ENCODE results near the gene CORIN.

The CORIN gene

DNA sequence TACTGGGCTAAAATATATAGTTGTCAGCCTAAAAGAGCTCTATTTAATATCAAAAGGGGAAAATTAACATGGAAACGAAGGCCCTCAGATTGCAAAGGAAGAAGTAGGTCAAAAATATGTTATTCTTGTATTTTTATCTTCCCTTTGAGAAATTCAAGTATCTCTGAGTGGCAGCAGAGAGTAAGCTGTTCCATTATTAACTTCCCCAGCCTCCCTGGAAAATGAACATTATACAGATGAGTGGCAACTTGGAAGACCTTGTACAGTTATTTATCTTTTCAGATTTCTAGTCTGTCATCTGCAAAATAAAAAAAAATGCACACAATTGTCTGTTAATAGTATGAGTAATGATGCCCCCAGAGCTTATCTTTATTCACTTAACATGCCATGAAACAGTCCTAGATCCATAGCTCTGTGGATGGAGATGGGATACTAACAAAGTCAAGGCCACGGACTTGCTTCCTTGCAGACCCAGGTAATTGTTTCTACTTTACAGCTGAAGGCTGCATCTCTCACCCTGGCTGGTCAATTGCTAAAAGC, 93.0 kb downstream of the CORIN start:
- H3K9me3 Mint-ChIP-seq: peaks cover 12% of the 10 kb centered on the region
- no peak overlapping the region for H3K27ac Mint-ChIP-seq
- no peaks in the 10 kb centered on the region for H3K4me1 Mint-ChIP-seq (ENCODE audit: low read depth)
- no peaks in the 10 kb centered on the region for H3K36me3 Mint-ChIP-seq (ENCODE audit: low read depth)
- no peaks in the 10 kb centered on the region for H3K27me3 Mint-ChIP-seq
- intact Hi-C loops (cut with micrococcal nuclease): no loop called here
- H3K4me3 Mint-ChIP-seq: no peak overlapping the region

- H3K27ac Mint-ChIP-seq: no peak overlapping the region
- H3K36me3 Mint-ChIP-seq (ENCODE audit: low read depth): no peaks in the 10 kb centered on the region
- H3K4me1 Mint-ChIP-seq (ENCODE audit: low read depth): no peaks in the 10 kb centered on the region
- no peaks in the 10 kb centered on the region for H3K27me3 Mint-ChIP-seq
- intact Hi-C loops (cut with micrococcal nuclease): no loop called here
- peaks cover 19% of the 10 kb centered on the region for H3K9me3 Mint-ChIP-seq
- H3K4me3 Mint-ChIP-seq: no peak overlapping the region
Measured at GRCh38 chr4:47744253-47744652, 93.6 kb downstream of the CORIN start.

DNA sequence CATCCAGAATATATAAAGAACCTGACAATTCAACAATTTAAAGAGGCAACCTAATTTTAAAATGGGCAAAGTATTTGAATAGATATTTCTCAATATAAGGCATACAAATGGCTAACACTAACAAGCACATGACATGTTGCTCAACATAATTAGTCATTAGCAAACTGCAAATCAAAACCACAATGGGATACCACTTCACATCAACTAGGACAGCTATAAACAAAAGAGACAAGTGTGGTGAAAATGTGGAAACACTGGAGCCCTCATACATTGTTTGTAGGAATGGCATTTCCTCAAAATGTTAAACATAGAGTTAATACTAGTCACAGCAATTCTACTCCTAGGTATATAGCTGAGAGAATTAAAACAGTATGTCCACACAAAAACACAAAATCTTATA, 96.7 kb downstream of the CORIN start:
- no peak overlapping the region for H3K27ac Mint-ChIP-seq
- H3K4me3 Mint-ChIP-seq: no peak overlapping the region
- no peaks in the 10 kb centered on the region for H3K36me3 Mint-ChIP-seq (ENCODE audit: low read depth)
- peaks cover 32% of the 10 kb centered on the region for H3K9me3 Mint-ChIP-seq
- H3K4me1 Mint-ChIP-seq (ENCODE audit: low read depth): no peaks in the 10 kb centered on the region
- intact Hi-C loops (cut with micrococcal nuclease): no loop called here
- H3K27me3 Mint-ChIP-seq: no peaks in the 10 kb centered on the region

- H3K9me3 Mint-ChIP-seq: peaks cover 23% of the 10 kb centered on the region
- no peaks in the 10 kb centered on the region for H3K36me3 Mint-ChIP-seq (ENCODE audit: low read depth)
- H3K27ac Mint-ChIP-seq: no peak overlapping the region
- H3K4me3 Mint-ChIP-seq: no peak overlapping the region
- intact Hi-C loops (cut with micrococcal nuclease): no loop called here
- no peaks in the 10 kb centered on the region for H3K4me1 Mint-ChIP-seq (ENCODE audit: low read depth)
- no peaks in the 10 kb centered on the region for H3K27me3 Mint-ChIP-seq
Measured at GRCh38 chr4:47737326-47737725, 100.5 kb downstream of the CORIN start.

GRCh38 chr4:47736555-47736954, 101.3 kb downstream of the CORIN start:
- H3K27me3 Mint-ChIP-seq: no peaks in the 10 kb centered on the region
- H3K27ac Mint-ChIP-seq: no peak overlapping the region
- H3K4me1 Mint-ChIP-seq (ENCODE audit: low read depth): no peaks in the 10 kb centered on the region
- H3K36me3 Mint-ChIP-seq (ENCODE audit: low read depth): no peaks in the 10 kb centered on the region
- H3K9me3 Mint-ChIP-seq: peaks cover 23% of the 10 kb centered on the region
- H3K4me3 Mint-ChIP-seq: no peak overlapping the region
- intact Hi-C loops (cut with micrococcal nuclease): no loop called here

DNA sequence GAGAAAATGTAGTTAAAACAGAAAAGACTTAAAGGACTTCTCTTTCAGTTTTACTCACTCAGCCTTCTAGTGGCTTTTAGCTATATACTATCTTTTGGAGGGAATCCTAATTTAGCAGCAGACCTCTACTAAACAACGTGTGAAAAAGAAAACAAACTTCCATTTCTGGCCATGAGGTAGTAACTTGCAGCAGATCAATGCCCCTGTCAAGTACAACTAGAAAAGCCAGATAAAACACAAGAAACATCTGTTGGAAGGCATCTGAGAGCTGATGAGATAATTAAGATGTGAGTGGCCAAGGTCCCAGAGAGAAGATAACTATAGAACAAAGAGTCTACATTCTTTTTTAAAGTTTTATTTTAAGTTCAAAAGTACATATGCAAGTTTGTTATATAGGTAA, 101.7 kb downstream of the CORIN start:
- Mint-ChIP-seq H3K9me3 (peaks cover 23% of the 10 kb centered on the region), H3K27me3 (no peaks in the 10 kb centered on the region), H3K36me3 (ENCODE audit: low read depth) (no peaks in the 10 kb centered on the region), H3K4me3 (no peak overlapping the region), H3K4me1 (ENCODE audit: low read depth) (no peaks in the 10 kb centered on the region), H3K27ac (no peak overlapping the region)
- intact Hi-C loops (cut with micrococcal nuclease): no loop called here

DNA sequence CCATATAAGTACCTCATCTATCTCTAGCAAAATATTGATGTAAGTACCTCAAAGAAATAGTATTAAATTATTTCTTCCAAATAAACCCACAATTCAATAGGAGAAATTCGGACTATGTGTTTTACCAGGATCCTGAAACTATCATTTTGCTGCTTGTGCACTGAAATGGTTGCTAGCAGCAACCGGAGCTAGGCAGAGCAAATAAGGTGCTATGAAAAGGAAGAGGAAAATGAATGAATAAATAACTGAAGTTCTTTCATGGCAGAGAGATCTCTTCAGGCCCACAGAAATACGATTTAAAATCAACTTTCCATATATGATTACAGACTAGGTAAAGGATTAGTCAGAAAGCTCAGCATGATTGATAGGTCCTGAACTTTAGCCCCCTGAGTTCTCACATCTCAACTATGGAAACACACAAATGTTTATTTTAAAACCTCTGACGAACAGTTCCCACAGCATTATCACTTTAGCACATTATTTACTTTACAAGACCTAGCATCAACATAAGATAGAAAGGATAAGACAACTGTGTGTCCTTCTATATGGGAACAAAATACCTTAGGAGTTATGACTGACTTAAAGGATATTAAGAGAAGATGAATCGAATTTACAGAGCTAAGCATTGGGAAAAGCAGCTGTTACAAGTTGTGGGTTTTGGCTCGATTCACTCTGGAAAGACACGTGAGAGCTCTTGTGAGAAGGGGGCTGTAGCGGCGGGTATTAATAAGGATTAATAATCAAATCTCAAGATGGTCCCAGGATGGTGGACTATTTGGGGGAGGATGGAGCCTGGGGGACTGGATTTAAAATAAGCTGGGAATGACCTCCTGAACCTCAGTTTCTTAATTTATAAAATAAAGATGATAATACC, 104.3 kb downstream of the CORIN start:
- Mint-ChIP-seq H3K36me3 (ENCODE audit: low read depth) (no peaks in the 10 kb centered on the region), H3K27me3 (no peaks in the 10 kb centered on the region), H3K4me1 (ENCODE audit: low read depth) (no peaks in the 10 kb centered on the region), H3K4me3 (no peak overlapping the region), H3K27ac (no peak overlapping the region), H3K9me3 (peaks cover 6% of the 10 kb centered on the region)
- intact Hi-C loops (cut with micrococcal nuclease): no loop called here

DNA sequence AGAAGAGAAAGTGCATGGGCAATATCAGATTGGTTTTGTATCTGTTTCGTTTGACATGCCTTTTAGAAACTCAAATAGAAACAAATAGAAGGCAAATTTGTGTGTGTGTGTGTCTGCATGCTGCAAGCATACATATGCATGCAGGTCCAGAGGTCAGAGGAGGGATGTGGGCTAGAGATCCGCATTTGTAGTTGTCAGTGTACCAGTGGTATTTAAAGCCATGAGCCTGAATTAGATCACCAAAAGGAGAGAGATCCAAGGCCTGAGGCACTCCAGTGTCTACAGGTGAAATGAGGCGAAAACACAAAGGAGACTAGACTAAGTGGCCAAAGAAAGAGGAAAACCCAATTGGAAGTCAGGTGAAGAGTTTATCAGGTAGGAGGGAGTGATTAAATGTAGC, 106.7 kb downstream of the CORIN start:
- H3K27ac Mint-ChIP-seq: no peak overlapping the region
- no peak overlapping the region for H3K4me3 Mint-ChIP-seq
- no peaks in the 10 kb centered on the region for H3K27me3 Mint-ChIP-seq
- intact Hi-C loops (cut with micrococcal nuclease): no loop called here
- H3K4me1 Mint-ChIP-seq (ENCODE audit: low read depth): no peaks in the 10 kb centered on the region
- no peaks in the 10 kb centered on the region for H3K36me3 Mint-ChIP-seq (ENCODE audit: low read depth)
- no peaks in the 10 kb centered on the region for H3K9me3 Mint-ChIP-seq

GRCh38 chr4:47729131-47729680, 108.7 kb downstream of the CORIN start:
- intact Hi-C loops (cut with micrococcal nuclease): no loop called here
- Mint-ChIP-seq H3K27ac (no peak overlapping the region), H3K9me3 (no peaks in the 10 kb centered on the region), H3K36me3 (ENCODE audit: low read depth) (no peaks in the 10 kb centered on the region), H3K4me3 (no peak overlapping the region), H3K27me3 (peaks cover 3% of the 10 kb centered on the region), H3K4me1 (ENCODE audit: low read depth) (no peaks in the 10 kb centered on the region)

DNA sequence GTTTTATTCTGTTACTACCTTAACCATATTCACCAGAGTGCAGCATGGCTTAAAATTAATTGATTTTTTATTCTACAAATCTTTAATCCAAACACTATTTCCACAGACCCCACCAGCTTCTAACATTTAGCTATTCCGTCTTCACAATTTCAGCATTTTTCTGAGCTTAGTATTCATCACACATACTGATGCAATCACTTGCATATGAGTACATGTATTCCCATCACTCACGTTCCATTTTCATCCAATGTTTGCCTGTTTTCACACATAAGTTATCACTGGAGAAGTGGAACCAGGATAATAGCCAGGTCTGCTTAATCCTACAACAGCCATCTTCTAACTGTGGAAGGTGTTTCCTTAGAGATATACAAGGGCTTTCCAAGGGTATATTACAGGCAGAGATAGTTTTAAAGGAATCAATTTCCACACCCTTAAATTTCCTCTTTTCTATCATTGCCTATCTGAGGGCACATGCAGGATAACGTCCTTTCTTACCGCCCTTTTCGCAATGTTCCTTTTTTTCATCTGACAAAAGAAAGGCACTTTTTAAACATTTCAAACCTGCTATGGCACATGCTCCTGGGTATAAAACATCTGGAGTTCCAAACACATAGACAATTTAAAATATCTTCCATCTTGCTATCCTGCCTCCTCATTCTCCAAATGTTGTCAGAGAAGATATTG, 115.8 kb downstream of the CORIN start:
- intact Hi-C loops (cut with micrococcal nuclease): no loop called here
- peaks cover 3% of the 10 kb centered on the region for H3K27me3 Mint-ChIP-seq
- no peaks in the 10 kb centered on the region for H3K36me3 Mint-ChIP-seq (ENCODE audit: low read depth)
- peaks cover 5% of the 10 kb centered on the region for H3K4me1 Mint-ChIP-seq (ENCODE audit: low read depth)
- no peak overlapping the region for H3K27ac Mint-ChIP-seq
- no peaks in the 10 kb centered on the region for H3K9me3 Mint-ChIP-seq
- no peak overlapping the region for H3K4me3 Mint-ChIP-seq

DNA sequence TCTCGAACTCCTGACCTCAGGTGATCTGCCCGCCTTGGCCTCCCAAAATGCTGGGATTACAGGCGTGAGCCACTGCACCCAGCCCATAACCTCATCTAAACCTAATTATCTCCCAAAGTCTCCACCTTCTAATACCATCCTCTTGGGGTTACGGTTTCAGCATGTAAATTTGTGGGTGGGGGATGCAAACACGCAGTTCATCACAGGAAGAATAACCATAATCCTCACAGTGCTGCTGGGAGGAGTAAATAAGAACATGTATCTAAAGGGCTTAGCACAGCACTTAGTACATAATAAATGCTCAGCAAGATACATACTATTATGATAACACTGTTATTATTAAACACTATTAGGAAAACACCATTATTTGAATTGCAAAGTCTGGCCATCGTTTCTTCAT, 116.4 kb downstream of the CORIN start:
- Mint-ChIP-seq H3K36me3 (ENCODE audit: low read depth) (no peaks in the 10 kb centered on the region), H3K9me3 (no peaks in the 10 kb centered on the region), H3K4me1 (ENCODE audit: low read depth) (peaks cover 5% of the 10 kb centered on the region), H3K4me3 (no peak overlapping the region), H3K27ac (no peak overlapping the region), H3K27me3 (peaks cover 3% of the 10 kb centered on the region)
- intact Hi-C loops (cut with micrococcal nuclease): no loop called here

GRCh38 chr4:47720787-47721186, 117.1 kb downstream of the CORIN start:
- Mint-ChIP-seq H3K4me3 (no peak overlapping the region), H3K36me3 (ENCODE audit: low read depth) (no peaks in the 10 kb centered on the region), H3K27ac (no peak overlapping the region), H3K27me3 (peaks cover 1% of the 10 kb centered on the region), H3K9me3 (no peaks in the 10 kb centered on the region), H3K4me1 (ENCODE audit: low read depth) (peaks cover 5% of the 10 kb centered on the region)
- intact Hi-C loops (cut with micrococcal nuclease): no loop called here

- H3K36me3 Mint-ChIP-seq (ENCODE audit: low read depth): no peaks in the 10 kb centered on the region
- no peaks in the 10 kb centered on the region for H3K9me3 Mint-ChIP-seq
- no peak overlapping the region for H3K4me3 Mint-ChIP-seq
- H3K27ac Mint-ChIP-seq: no peak overlapping the region
- H3K27me3 Mint-ChIP-seq: no peaks in the 10 kb centered on the region
- intact Hi-C loops (cut with micrococcal nuclease): no loop called here
- H3K4me1 Mint-ChIP-seq (ENCODE audit: low read depth): peaks cover 5% of the 10 kb centered on the region
Measured at GRCh38 chr4:47719576-47719975, 118.3 kb downstream of the CORIN start.

DNA sequence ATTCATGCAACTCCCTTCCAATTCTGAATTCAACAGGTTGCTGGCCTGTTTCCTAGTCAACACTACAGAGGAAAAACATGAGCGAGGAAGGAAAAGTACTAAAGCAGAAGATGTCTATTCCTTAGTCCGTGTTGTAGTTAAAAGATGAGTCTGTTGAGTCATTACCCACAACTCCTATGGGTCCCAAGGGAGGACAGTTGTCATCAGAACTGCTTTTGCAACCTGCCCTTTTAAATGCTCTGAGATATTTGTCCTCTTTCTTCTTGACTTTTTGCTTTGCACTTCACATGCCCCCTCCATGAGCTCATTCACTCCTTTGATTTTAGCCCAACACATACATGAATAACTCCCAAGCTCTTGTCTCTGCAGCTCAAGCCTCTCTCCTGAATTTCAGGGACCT, 119.2 kb downstream of the CORIN start:
- Mint-ChIP-seq H3K36me3 (ENCODE audit: low read depth) (no peaks in the 10 kb centered on the region), H3K4me1 (ENCODE audit: low read depth) (peaks cover 5% of the 10 kb centered on the region), H3K27me3 (no peaks in the 10 kb centered on the region), H3K27ac (no peak overlapping the region), H3K4me3 (no peak overlapping the region), H3K9me3 (no peaks in the 10 kb centered on the region)
- intact Hi-C loops (cut with micrococcal nuclease): no loop called here
